Psoas muscle (tissue), 8 donors: ENCODE data around the gene POMT1. TPM values are rescaled to one million over a fixed set of nuclear protein-coding genes. Genes with fewer than 3 reads are reported as not detected.

Experiments
- ATAC-seq, 4 donors: fragments of 200-7000 bp; cut with Tn5 transposase; one replicate each; pipeline ENCODE4 v1.9.1; 2020; ENCODE audit warnings: moderate library complexity in 3 of 4, mild to moderate bottlenecking in 2 of 4
- DNase-seq, 2 donors: peaks; one replicate each; pipeline ENCODE4 v3.0.0-alpha.2; 2020
- H3K27ac ChIP-seq: fragments of 200-600 bp; one replicate; pipeline ENCODE4 v1.8.0; 2022
- H3K27me3 ChIP-seq, 3 donors: fragments of 200-600 bp in 1 of 3; one replicate each; pipeline versions ENCODE4 v1.6.1 to v1.8.0; 2013 to 2022; ENCODE audit warnings: low read length in 2 of 3, mild to moderate bottlenecking in 2 of 3, moderate library complexity in 1 of 3; ENCODE audit not compliant: insufficient read depth in 3 of 3
- H3K36me3 ChIP-seq, 2 donors: fragments of 200-600 bp in 1 of 2; one replicate each; pipeline versions ENCODE4 v1.6.1 to v1.8.0; 2013 to 2022; ENCODE audit warnings: low read depth in 1 of 2, mild to moderate bottlenecking in 1 of 2, moderate library complexity in 1 of 2; ENCODE audit not compliant: insufficient read depth in 1 of 2
- H3K4me1 ChIP-seq: fragments of 200-600 bp; one replicate; pipeline ENCODE4 v1.8.0; 2022
- H3K4me3 ChIP-seq: fragments of 200-600 bp; one replicate; pipeline ENCODE4 v1.8.0; 2022; ENCODE audit warnings: mild to moderate bottlenecking
- H3K9me3 ChIP-seq: fragments of 200-600 bp; one replicate; pipeline ENCODE4 v1.8.0; 2022
- CTCF ChIP-seq: fragments of 200-600 bp; IDR thresholded peaks from one replicate; pipeline ENCODE4 v1.8.0; 2022; ENCODE audit warnings: antibody characterized with exemption
- WGBS, 3 donors: extraction: QIAGEN DNeasy Blood & Tissue Kit; methylation state at CpG; one replicate each; pipeline versions ENCODE4 v1.1.6 to v1.1.7; 2013; 5-methylcytosine and 5-hydroxymethylcytosine counted together
- intact Hi-C, 2 donors: fragments of 100-400 bp; cut with DNase I; formaldehyde crosslinking; loops; one replicate each; pipeline versions ENCODE4 v1.11.0 to v1.14.2; 2022
- polyA plus RNA-seq, 3 donors: library from polyadenylated mRNA; stranded (reverse); fragments of 200-250 nt; gene quantifications; one replicate each; pipeline ENCODE4 v1.2.3, GENCODE V29; 2013
- total RNA-seq, 4 donors: library from RNA; stranded (reverse); fragmentation: NEBNext Ultra II Directional in 2 of 4; extraction: Animal tissue kit (Norgen Biotek cat#: 25700) in 2 of 4; gene quantifications; one replicate each; pipeline versions ENCODE4 v1.2.1 to v1.2.4, GENCODE V29; 2021 to 2023
- donor health status: healthy with polysubstance abuse.
- donor health status: DM: no; HTN: no; CAD: no; lungs with moderate emphysema.
- donor health status: Bipolar disorder and iron deficiency.
- donor health status: healthy.
- donor health status: DM: yes; HTN: yes; CAD: no.
- donor health status: DM: no; HTN: no; CAD: no.
- donor health status: DM: no; HTN: no; CAD: no.
- donor health status: DM: yes; HTN: yes; CAD: no.

The POMT1 gene
- total and polyA plus RNA-seq, 7 donors: 10.9 to 30.8 (median 15.6) TPM

GRCh38 chr9:131494296-131494870 lies 8.3 kb upstream of the POMT1 start:
- intact Hi-C loops: no loop called here
- Histone ChIP-seq H3K27me3 (no peaks in the 10 kb centered on the region), H3K4me3 (no peak overlapping the region), H3K27ac (no peak overlapping the region), H3K4me1 (no peaks in the 10 kb centered on the region), H3K9me3 (no peaks in the 10 kb centered on the region), H3K36me3 (peaks cover 9 to 100% of the 10 kb centered on the region in 2 donors)
- ATAC-seq: no peak
- WGBS, 3 donors: 89 to 92% (median 90%) methylated on average over 22 of the region's 22 CpGs
- TF ChIP-seq CTCF: no peak
- no peak for DNase-seq

- intact Hi-C loops: no loop called here
- Histone ChIP-seq H3K27me3 (no peaks in the 10 kb centered on the region), H3K36me3 (peaks cover 9 to 100% of the 10 kb centered on the region in 2 donors), H3K4me3 (no peak overlapping the region), H3K4me1 (no peaks in the 10 kb centered on the region), H3K27ac (no peak overlapping the region), H3K9me3 (no peaks in the 10 kb centered on the region)
- WGBS, 3 donors: 83 to 86% (median 84%) methylated on average over 22 of the region's 22 CpGs
- ATAC-seq: no peak
- DNase-seq: no peak
- TF ChIP-seq CTCF: no peak
Observed at GRCh38 chr9:131495785-131496184, 6.9 kb upstream of the POMT1 start.

- H3K4me3 ChIP-seq: no peak overlapping the region
- no peak for DNase-seq
- H3K27me3 ChIP-seq: no peaks in the 10 kb centered on the region
- 76 to 78% (median 77%) methylated on average over 9 to 10 of the region's 10 CpGs for WGBS, 3 donors
- H3K9me3 ChIP-seq: no peaks in the 10 kb centered on the region
- H3K27ac ChIP-seq: no peak overlapping the region
- intact Hi-C loops: no loop called here
- peaks cover 7 to 91% of the 10 kb centered on the region in 2 donors for H3K36me3 ChIP-seq
- no peak for ATAC-seq
- no peak for TF ChIP-seq CTCF
- H3K4me1 ChIP-seq: peaks cover 8% of the 10 kb centered on the region
Observed at GRCh38 chr9:131496844-131497405, 5.8 kb upstream of the POMT1 start.

GRCh38 chr9:131499254-131499767 lies 3.4 kb upstream of the POMT1 start:
- intact Hi-C loops: no loop called here
- H3K27ac ChIP-seq: no peak overlapping the region
- no peak overlapping the region for H3K4me3 ChIP-seq
- DNase-seq: no peak
- peaks cover 18% of the 10 kb centered on the region for H3K4me1 ChIP-seq
- 62 to 78% (median 67%) methylated on average over 7 of the region's 7 CpGs for WGBS, 3 donors
- H3K9me3 ChIP-seq: no peaks in the 10 kb centered on the region
- H3K36me3 ChIP-seq: peaks cover 5 to 67% of the 10 kb centered on the region in 2 donors
- TF ChIP-seq CTCF: no peak
- no peaks in the 10 kb centered on the region for H3K27me3 ChIP-seq
- no peak for ATAC-seq
